K562 (cell line): Measurements from ENCODE around the gene TMEM114. TPM values are rescaled to one million over a fixed set of nuclear protein-coding genes. Genes with fewer than 3 reads are reported as not detected.

Source experiments
- ZBTB40 ChIP-seq, 2 experiments: fragments of 450-650 bp in 1 of 2; sonication (generic) in 1 of 2; formaldehyde crosslinking in 1 of 2; IDR thresholded peaks; 2 replicates each; pipeline versions ENCODE4 v1.7.1 to v1.9.0; 2016 to 2022; ENCODE audit warnings: inconsistent platforms in 1 of 2, mild to moderate bottlenecking in 1 of 2, missing genetic modification reagents in 1 of 2
- polyA plus RNA-seq, 8 experiments: library from polyadenylated mRNA; depleted of rRNA in 4 of 8; stranded (reverse) in 5 of 8; unstranded in 3 of 8; fragments of >200 nt; fragmentation: Nextera tagmentation in 2 of 8; fragmentation: Illumina TruSeq in 1 of 8; extraction: Ambion mirVana in 2 of 8; extraction: Trizol in 1 of 8; gene quantifications; 2 replicates each; pipeline versions ENCODE4 v1.2.1 to v1.2.3, GENCODE V29; 2011 to 2014; ENCODE audit warnings: inconsistent platforms in 1 of 8, missing spikeins in 1 of 8
- total RNA-seq, 7 experiments: library from RNA; depleted of rRNA in 6 of 7; stranded (reverse); fragments of >200 nt in 6 of 7; fragmentation: Illumina TruSeq in 2 of 7; extraction: Trizol in 2 of 7; gene quantifications; 2 replicates each; pipeline versions ENCODE4 v1.2.1 to v1.2.3, GENCODE V29; 2011 to 2021; ENCODE audit warnings: low replicate concordance in 1 of 7

TMEM114 gene
- total and polyA plus RNA-seq, 9 of the 15 experiments (the other 6 are each of a cell fraction or from before 2014, with no cell fraction given): not detected

DNA sequence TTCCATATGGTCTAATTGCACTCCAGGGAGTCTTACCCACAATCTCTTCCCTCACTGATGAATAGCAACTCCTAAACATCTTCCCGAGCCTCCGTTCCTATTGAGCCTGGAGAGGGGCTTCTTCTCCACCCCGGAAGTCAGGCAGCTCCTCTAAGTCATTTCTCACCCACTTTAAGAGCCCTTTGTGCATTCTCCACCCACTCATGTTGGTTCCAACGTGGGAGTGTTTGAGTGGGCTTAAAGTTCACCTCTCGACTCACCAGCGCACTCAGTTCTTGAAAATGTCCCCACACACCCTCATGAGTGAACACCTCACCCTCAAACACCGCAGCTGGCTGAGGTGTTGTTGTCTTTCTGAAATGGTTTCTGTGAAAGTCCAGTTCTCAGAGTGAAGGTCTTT, 67.6 kb downstream of the TMEM114 start (continued):
- TF ChIP-seq ZBTB40 (IDR thresholded peaks at IDR 0.05): no peak
- no peak for TF ChIP-seq ZBTB40 (CRISPR knock-in tag; IDR thresholded peaks at IDR 0.05)
